ENCODE measurements around the gene DYSF.

Gene DYSF

DNA sequence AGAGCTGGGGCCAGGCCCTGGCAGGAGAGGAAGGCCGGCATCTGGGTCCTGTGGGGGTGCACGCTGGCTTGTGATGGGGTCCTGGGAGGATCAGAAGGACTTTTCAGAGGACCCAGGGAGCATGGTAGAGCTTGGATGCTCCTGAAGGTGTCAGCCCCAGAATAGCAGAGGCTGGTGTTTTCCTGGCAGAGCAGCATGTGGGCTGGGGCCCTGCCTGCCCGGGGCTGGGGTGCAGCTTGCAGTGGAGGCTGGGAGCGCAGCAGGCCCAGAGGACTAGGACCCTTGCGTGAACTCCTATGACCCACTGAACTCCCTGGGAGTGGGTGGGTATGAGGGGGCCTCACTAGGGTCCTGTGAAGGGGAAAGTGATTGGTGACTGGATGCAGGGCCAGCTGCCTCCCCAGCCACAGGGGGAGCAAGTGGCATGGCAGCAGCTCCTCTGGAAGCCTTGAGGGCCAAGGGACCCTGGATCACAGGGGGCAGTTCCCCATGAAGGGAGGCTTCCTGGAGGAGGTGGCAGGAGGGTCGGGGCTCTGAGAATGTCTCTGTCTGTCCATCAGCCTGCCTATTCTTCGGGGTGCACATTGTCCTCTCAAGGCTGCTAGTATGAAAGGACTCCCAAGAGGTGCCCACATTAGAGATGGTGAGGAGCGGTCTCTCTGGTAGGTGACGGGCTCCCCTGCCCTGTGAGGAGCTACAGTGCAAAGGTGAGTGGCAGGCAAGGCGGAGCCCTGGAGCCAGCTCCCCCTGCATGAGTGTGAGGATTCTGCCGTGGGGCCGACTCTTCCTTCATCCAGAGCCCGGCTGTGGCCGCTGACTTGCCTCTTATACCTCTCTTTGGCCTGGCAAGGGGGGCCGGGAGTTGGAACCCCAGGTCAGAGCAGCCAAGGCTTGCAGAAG, 249.0 kb downstream of the DYSF start:
- in situ Hi-C loops (cut with MboI; ENCODE audit: low sequenced_read_pairs, unreplicated experiment), result no loop called here

DNA sequence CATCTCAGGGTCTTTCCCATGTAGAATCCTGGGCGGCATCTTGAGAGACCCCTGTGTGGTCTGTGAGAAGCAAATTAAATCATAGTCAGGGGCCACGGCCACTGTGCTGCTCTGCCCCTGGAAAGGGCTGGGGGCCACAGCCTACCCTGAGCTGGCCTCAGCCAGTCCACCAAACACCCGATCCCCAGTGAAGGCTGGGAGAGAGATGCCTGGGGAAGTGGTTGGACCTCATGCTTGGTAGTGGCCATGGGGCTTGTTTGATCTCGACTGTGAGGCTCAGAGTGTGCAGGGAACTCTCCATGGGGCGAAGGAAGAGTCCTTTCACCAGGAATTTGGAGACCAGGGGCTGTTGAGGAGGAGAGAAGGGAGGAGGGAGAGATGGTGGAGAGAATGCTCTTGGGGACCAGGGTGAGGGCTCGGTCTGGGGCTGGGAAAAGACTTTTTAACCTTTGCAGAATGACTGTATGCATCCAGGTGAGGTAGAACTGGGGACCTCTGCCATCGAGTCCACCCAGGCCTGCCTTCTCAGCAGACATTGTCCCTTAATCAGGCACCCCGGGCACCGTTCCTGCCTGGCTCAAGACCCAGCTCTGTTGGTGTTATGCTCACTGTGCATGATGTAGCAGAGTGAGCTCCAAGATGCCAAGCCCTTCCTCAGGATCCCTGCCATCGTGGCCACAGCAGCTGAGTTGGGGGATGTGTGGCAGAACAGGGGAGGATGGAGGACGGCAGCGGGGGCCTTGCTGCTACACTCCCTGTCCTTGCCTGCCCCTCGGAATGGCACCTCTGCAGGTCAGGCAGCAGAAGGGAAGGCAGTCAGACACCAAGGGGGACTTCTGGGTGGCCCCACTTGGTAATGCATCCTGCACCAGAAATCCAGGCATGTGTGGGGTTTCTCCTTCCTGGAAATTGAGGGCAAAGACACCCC, 249.9 kb downstream of the DYSF start:
- in situ Hi-C loops (cut with MboI; ENCODE audit: low sequenced_read_pairs, unreplicated experiment), result no loop called here
- no peak for DNase-seq (ENCODE audit: low spot score)
- TF ChIP-seq, protein P1, sequence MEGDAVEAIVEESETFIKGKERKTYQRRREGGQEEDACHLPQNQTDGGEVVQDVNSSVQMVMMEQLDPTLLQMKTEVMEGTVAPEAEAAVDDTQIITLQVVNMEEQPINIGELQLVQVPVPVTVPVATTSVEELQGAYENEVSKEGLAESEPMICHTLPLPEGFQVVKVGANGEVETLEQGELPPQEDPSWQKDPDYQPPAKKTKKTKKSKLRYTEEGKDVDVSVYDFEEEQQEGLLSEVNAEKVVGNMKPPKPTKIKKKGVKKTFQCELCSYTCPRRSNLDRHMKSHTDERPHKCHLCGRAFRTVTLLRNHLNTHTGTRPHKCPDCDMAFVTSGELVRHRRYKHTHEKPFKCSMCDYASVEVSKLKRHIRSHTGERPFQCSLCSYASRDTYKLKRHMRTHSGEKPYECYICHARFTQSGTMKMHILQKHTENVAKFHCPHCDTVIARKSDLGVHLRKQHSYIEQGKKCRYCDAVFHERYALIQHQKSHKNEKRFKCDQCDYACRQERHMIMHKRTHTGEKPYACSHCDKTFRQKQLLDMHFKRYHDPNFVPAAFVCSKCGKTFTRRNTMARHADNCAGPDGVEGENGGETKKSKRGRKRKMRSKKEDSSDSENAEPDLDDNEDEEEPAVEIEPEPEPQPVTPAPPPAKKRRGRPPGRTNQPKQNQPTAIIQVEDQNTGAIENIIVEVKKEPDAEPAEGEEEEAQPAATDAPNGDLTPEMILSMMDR (IDR thresholded peaks at IDR 0.05; ENCODE audit: borderline replicate concordance, control extremely low read depth, extremely low read depth, insufficient read depth, missing control alignments), result no peak

More for the DNA sequence above, 249.0 kb downstream of the DYSF start:
- TF ChIP-seq, protein P1 (IDR thresholded peaks at IDR 0.05; ENCODE audit: borderline replicate concordance, control extremely low read depth, extremely low read depth, insufficient read depth, missing control alignments), result no peak
- DNase-seq (ENCODE audit: low spot score), result no peak

DNA sequence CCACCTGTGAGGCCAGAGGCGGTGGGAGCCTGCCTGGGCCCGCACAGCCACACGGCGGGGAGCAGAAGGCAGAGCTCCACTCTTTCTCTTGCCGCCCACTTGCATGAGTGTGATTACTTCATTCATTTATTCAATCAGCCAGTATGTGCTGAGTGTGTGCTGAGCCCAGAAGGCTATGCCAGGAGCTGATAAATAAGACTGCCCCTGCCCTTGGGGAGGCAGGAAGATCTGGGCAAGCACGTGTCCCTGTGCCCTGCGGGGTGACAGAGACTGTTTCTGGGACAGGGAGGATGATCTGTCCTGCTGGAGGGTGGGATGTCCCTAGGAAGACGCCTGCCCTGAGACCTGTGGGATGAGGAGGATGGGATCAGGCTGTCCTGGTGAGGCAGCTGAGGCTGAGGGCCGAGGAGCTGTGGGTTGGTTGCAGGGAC, 250.8 kb downstream of the DYSF start:
- TF ChIP-seq, protein P1 (IDR thresholded peaks at IDR 0.05; ENCODE audit: borderline replicate concordance, control extremely low read depth, extremely low read depth, insufficient read depth, missing control alignments), result no peak
- in situ Hi-C loops (cut with MboI; ENCODE audit: low sequenced_read_pairs, unreplicated experiment), result no loop called here
- DNase-seq (ENCODE audit: low spot score), result no peak

DNA sequence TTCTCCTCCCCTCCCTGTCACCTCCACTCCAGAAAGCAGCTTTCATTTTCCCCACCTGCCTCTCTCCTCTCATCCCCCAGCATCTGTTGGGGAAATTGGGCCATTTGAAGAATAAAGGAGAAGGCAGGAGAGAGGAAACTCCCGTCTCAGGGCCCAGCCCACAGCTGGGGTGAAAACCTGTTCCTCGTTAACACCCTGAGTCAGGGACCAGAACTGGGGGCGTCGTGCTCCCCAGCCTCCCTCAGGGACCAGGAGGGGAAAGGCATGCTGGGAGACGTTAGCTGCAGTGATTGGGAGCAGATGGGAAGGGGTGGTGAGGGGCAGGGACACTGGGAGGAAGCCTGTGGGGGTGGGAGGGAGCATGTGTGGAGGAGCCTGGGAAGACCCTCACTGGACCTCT, 251.3 kb downstream of the DYSF start:
- in situ Hi-C loops (cut with MboI; ENCODE audit: low sequenced_read_pairs, unreplicated experiment), result no loop called here
- TF ChIP-seq, protein P1 (IDR thresholded peaks at IDR 0.05; ENCODE audit: borderline replicate concordance, control extremely low read depth, extremely low read depth, insufficient read depth, missing control alignments), result no peak
- DNase-seq (ENCODE audit: low spot score), result no peak

DNA sequence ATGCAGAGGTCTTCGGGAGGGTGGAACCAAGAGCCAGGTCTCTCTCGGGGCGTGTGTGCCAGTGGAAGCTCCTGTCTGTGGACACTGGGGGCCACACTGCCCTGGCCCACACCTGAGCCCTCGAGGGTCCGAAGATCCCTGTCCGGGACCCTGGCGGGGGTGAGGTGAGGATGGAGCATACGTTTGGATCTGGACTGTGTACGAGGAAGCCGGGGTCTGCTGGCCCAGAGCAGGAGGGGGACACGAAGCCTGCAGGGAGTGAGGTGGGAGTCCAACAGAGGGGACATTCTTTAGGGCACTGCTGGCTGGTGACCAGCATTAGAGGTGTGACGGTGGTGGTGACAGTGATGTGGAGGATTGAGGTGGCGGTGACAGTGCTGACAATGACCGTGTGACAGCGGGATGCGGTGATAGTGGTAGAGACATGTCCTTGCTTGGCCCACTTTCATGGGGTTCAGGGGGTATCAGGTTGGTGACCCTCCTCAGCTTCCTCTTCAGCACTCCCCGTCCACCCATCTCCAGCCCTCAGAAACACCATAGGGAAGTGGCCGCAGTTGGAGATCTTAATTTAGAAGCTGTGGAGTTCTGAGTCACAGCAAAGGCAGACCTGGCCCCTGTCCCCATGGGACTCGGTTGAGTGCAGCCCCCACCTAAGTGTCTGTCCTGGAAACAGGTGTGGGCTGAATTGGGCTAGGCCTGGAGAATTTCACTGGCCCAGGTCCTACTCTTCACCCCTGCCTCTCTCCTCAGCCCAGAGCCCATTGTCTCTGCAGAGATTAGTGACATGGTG, 252.0 kb downstream of the DYSF start:
- TF ChIP-seq, protein P1 (IDR thresholded peaks at IDR 0.05; ENCODE audit: borderline replicate concordance, control extremely low read depth, extremely low read depth, insufficient read depth, missing control alignments), result no peak
- DNase-seq (ENCODE audit: low spot score), result no peak
- in situ Hi-C loops (cut with MboI; ENCODE audit: low sequenced_read_pairs, unreplicated experiment), result no loop called here

DNA sequence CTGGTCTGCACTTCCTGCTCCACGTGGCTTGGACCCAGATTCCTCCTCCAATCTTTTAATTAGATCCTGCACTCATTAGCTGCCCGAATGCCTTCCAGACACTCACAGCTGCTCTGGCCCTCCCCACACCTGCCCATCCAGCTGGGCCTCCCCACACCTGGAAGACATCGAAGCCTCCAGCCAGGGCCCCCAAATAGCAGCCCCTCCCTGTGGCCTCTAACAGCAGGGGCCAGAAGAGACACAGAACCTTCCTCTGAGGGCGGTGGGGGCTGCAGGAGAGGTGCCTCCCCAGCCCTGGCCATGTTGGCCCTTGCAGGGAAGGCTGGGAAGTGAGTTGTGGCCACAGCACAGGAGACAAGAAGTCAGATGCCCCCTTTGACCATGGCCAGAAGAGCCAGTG, 252.8 kb downstream of the DYSF start:
- TF ChIP-seq, protein P1 (IDR thresholded peaks at IDR 0.05; ENCODE audit: borderline replicate concordance, control extremely low read depth, extremely low read depth, insufficient read depth, missing control alignments), result no peak
- DNase-seq (ENCODE audit: low spot score), result no peak
- in situ Hi-C loops (cut with MboI; ENCODE audit: low sequenced_read_pairs, unreplicated experiment), result no loop called here

Data from GM13976 (cell line).